ENCODE results near the gene ETV6. TPM values are rescaled to one million over a fixed set of nuclear protein-coding genes. Genes with fewer than 3 reads are reported as not detected.

Gene ETV6
- total and polyA plus RNA-seq, 2 of the 8 experiments (the other 6 are each of a cell fraction or from before 2014, with no cell fraction given), result 5.5 to 23.9 TPM

GRCh38 chr12:11684811-11685210, 35.3 kb downstream of the ETV6 start:
- no peak overlapping the region for H3K18ac ChIP-seq (ENCODE audit: extremely low read depth, low read length)
- CTCF ChIA-PET (ENCODE audit: partially characterized antibody), result interaction anchor here (0.6 to 2.0 kb wide), 5 partner anchors 8 to 107 kb away, joined by 3 to 7 read pairs (median 4); no protein-coding TSS in a partner anchor
- H3K23ac ChIP-seq (ENCODE audit: insufficient read length), result no peak overlapping the region
- H3K27me3 ChIP-seq (replicated peaks in 1 of 4; ENCODE audit: control insufficient read depth in 3 of 4, extremely low read depth in 1 of 4, insufficient read depth in 3 of 4, low read length in 3 of 4), result no peaks in the 10 kb centered on the region; a peak in 1 of 7 replicates
- no peak overlapping the region for H3K27ac ChIP-seq (ENCODE audit: low read depth, low read length)
- no peak overlapping the region for H3K9ac ChIP-seq (replicated peaks in 1 of 4; ENCODE audit: extremely low read depth in 1 of 4, low read depth in 3 of 4, low read length in 3 of 4)
- POLR2A ChIA-PET (ENCODE audit: partially characterized antibody), result interaction anchor here (0.6 to 1.5 kb wide), 4 partner anchors 9 to 273 kb away, joined by 3 to 4 read pairs (median 3); no protein-coding TSS in a partner anchor
- H2BK20ac ChIP-seq (ENCODE audit: low read length), result no peak overlapping the region
- H3K4me3 ChIP-seq (ENCODE audit: extremely low read depth in 1 of 4, insufficient read depth in 2 of 4, low read depth in 3 of 4, low read length in 4 of 4), result no peak overlapping the region
- no peaks in the 10 kb centered on the region; the same call in 1 of the 2 replicates for H3K79me1 ChIP-seq (ENCODE audit: low read depth, low read length)
- H3K79me2 ChIP-seq (ENCODE audit: control insufficient read depth in 1 of 2, insufficient read depth in 2 of 2, low read length in 2 of 2), result peaks cover 0 to 15% of the 10 kb centered on the region in 2 experiments; a peak in 2 of 4 replicates
- no peak overlapping the region for H2BK12ac ChIP-seq (ENCODE audit: low read depth, low read length)
- DNase-seq (ENCODE audit: low read depth in 1 of 2, low spot score in 2 of 2) (no peak), FAIRE-seq (no peak)
- H3K4ac ChIP-seq (replicated peaks; ENCODE audit: insufficient read length, low read depth, low read length), result no peak overlapping the region
- H2AFZ ChIP-seq (ENCODE audit: low read length), result no peak overlapping the region
- H4K20me1 ChIP-seq (replicated peaks in 1 of 2; ENCODE audit: control insufficient read depth in 1 of 2, insufficient read depth in 2 of 2, low read length in 2 of 2), result peaks cover 0 to 3% of the 10 kb centered on the region in 2 experiments
- no peak overlapping the region for H2AK5ac ChIP-seq (ENCODE audit: low read depth, low read length)
- no peak overlapping the region for H3K56ac ChIP-seq (replicated peaks; ENCODE audit: insufficient read length, low read depth, low read length)
- no peak overlapping the region for H2BK15ac ChIP-seq (ENCODE audit: low read length)
- no peak overlapping the region for H4K91ac ChIP-seq (replicated peaks; ENCODE audit: insufficient read length, low read length)
- H4K8ac ChIP-seq (ENCODE audit: extremely low read depth, insufficient read depth, low read length), result no peak overlapping the region
- H3K14ac ChIP-seq (ENCODE audit: insufficient read length), result no peak overlapping the region
- WGBS, 2 experiments (ENCODE audit: extremely low coverage in 1 of 2, insufficient coverage in 1 of 2, insufficient read length in 1 of 2, insufficient replicate concordance in 2 of 2, low coverage in 1 of 2, low lambda C conversion rate in 2 of 2, missing lambda C conversion rate in 1 of 2), result 81% methylated on average over 7 of the region's 7 CpGs; no CpG with 5 or more reads in 1 of the 2 experiments
- H3K4me2 ChIP-seq (ENCODE audit: insufficient read depth in 1 of 2, low read depth in 2 of 2, low read length in 2 of 2), result no peak overlapping the region
- no peak for TF ChIP-seq CEBPB (IDR thresholded peaks at IDR 0.05; ENCODE audit: low read depth, low read length)
- TF ChIP-seq SIX5 (IDR thresholded peaks at IDR 0.05; ENCODE audit: low read depth, low read length), result no peak
- TF ChIP-seq CBX5 (IDR thresholded peaks at IDR 0.05; ENCODE audit: low read depth, low read length), result no peak
- no peak for TF ChIP-seq NRF1 (IDR thresholded peaks at IDR 0.05; ENCODE audit: low read depth, low read length)
- TF ChIP-seq SP4 (IDR thresholded peaks at IDR 0.05; ENCODE audit: low read length), result no peak
- no peak for TF ChIP-seq POLR2A (IDR thresholded peaks at IDR 0.05; ENCODE audit: control extremely low read depth in 1 of 2, low read depth in 2 of 2, low read length in 2 of 2)
- no peak for TF ChIP-seq BACH1 (IDR thresholded peaks at IDR 0.05; ENCODE audit: low read length)
- no peak for TF ChIP-seq SP1 (IDR thresholded peaks at IDR 0.05; ENCODE audit: low read depth, low read length)
- TF ChIP-seq FOSL1 (IDR thresholded peaks at IDR 0.05; ENCODE audit: insufficient read depth, low read depth, low read length), result no peak
- TF ChIP-seq YY1 (IDR thresholded peaks at IDR 0.05; ENCODE audit: low read depth, low read length), result no peak
- TF ChIP-seq JUN (IDR thresholded peaks at IDR 0.05; ENCODE audit: low read depth, low read length), result no peak
- no peak for TF ChIP-seq BCL11A (IDR thresholded peaks at IDR 0.05; ENCODE audit: low read depth in 2 of 2, low read length in 2 of 2)
- TF ChIP-seq TEAD4 (IDR thresholded peaks at IDR 0.05; ENCODE audit: low read depth, low read length), result no peak
- H3K9me3 ChIP-seq (ENCODE audit: insufficient read depth in 2 of 2, low read depth in 1 of 2, low read length in 1 of 2), result no peaks in the 10 kb centered on the region
- no peak overlapping the region for H4K5ac ChIP-seq (ENCODE audit: insufficient read length, low read depth, low read length)
- no peak overlapping the region for H2BK5ac ChIP-seq (ENCODE audit: low read depth, low read length)
- peaks cover 0 to 4% (median 1%) of the 10 kb centered on the region in 4 experiments; a peak in 3 of 7 replicates for H3K4me1 ChIP-seq (replicated peaks in 1 of 4; ENCODE audit: control insufficient read depth in 3 of 4, insufficient read depth in 4 of 4, low read length in 3 of 4)
- H3K36me3 ChIP-seq (ENCODE audit: control insufficient read depth in 2 of 4, insufficient read depth in 4 of 4, low read length in 3 of 4), result no peaks in the 10 kb centered on the region
- H3K23me2 ChIP-seq (ENCODE audit: low read depth, low read length), result no peaks in the 10 kb centered on the region
- H2BK120ac ChIP-seq (replicated peaks; ENCODE audit: low read depth, low read length), result no peak overlapping the region

Data from H1 (cell line).